IMR-90 (cell line): ENCODE results near the gene TADA1. TPM values are rescaled to one million over a fixed set of nuclear protein-coding genes. Genes with fewer than 3 reads are reported as not detected.

Experiments used
- ATAC-seq: fragments of 200-7000 bp; cut with Tn5 transposase; 2 replicates; pipeline ENCODE4 v1.9.1; 2020; ENCODE audit warnings: low read depth, mild to moderate bottlenecking, moderate library complexity
- BruUV-seq: library from RNA; stranded (reverse); fragments of 400-500 nt; replicated peaks from 2 replicates; lab custom pipeline; 2021; lab: Mats Ljungman, UMichigan
- CTCF ChIA-PET: fragments of 300-600 bp; formaldehyde crosslinking; extraction: SDS; loops from one replicate; lab custom pipeline; 2021; ENCODE audit warnings: antibody characterized with exemption; lab: Yijun Ruan, JAX
- POLR2A ChIA-PET: fragments of 300-600 bp; sonication (Branson Sonifier 250); formaldehyde crosslinking; loops from one replicate; lab custom pipeline; 2022; ENCODE audit warnings: antibody characterized with exemption; ENCODE audit not compliant: unreplicated experiment; lab: Charles Lee
- DNase-seq: peaks from one replicate; pipeline ENCODE4 v3.0.0; 2013
- H2AFZ ChIP-seq: replicated peaks from 2 replicates; pipeline ENCODE3; 2013; ENCODE audit warnings: low read length, mild to moderate bottlenecking; ENCODE audit not compliant: poor library complexity
- H2AK5ac ChIP-seq: 2 replicates; pipeline ENCODE4 v1.6.1; 2013; ENCODE audit warnings: low read depth, low read length, inconsistent platforms
- H2AK9ac ChIP-seq: replicated peaks from 2 replicates; pipeline ENCODE3; 2013; ENCODE audit warnings: mild to moderate bottlenecking, low read depth, low read length, moderate library complexity; ENCODE audit not compliant: poor library complexity
- H2BK120ac ChIP-seq: 2 replicates; pipeline ENCODE4 v1.6.1; 2013; ENCODE audit warnings: low read depth, low read length, inconsistent platforms
- H2BK15ac ChIP-seq: 3 replicates; pipeline ENCODE4 v1.6.1; 2013; ENCODE audit warnings: low read depth, low read length, inconsistent platforms
- H2BK20ac ChIP-seq: 2 replicates; pipeline ENCODE4 v1.6.1; 2013; ENCODE audit warnings: low read depth, mild to moderate bottlenecking, inconsistent platforms, low read length, moderate library complexity
- H2BK5ac ChIP-seq: 2 replicates; pipeline ENCODE4 v1.6.1; 2013; ENCODE audit warnings: mild to moderate bottlenecking, low read depth, low read length, inconsistent platforms; ENCODE audit not compliant: poor library complexity, severe bottlenecking
- H3K14ac ChIP-seq: replicated peaks from 2 replicates; pipeline ENCODE4 v1.6.1; 2013; ENCODE audit warnings: low read depth, low read length, inconsistent platforms
- H3K18ac ChIP-seq: 2 replicates; pipeline ENCODE4 v1.6.1; 2013; ENCODE audit warnings: low read depth, low read length, control low read depth
- H3K23ac ChIP-seq: 2 replicates; pipeline ENCODE4 v1.6.1; 2013; ENCODE audit warnings: low read depth, low read length, inconsistent platforms
- H3K27ac ChIP-seq: 2 replicates; pipeline ENCODE4 v1.5.1; 2013; ENCODE audit warnings: mild to moderate bottlenecking, control low read depth, low read length; ENCODE audit not compliant: insufficient read depth
- H3K27me3 ChIP-seq: 2 replicates; pipeline ENCODE4 v1.6.1; 2013; ENCODE audit warnings: low read length; ENCODE audit not compliant: control insufficient read depth, insufficient read depth
- H3K36me3 ChIP-seq: 2 replicates; pipeline ENCODE4 v1.6.1; 2013; ENCODE audit warnings: low read length, mixed read lengths; ENCODE audit not compliant: control insufficient read depth, insufficient read depth
- H3K4ac ChIP-seq: 2 replicates; pipeline ENCODE4 v1.6.1; 2013; ENCODE audit warnings: low read depth, low read length, inconsistent platforms
- H3K4me1 ChIP-seq: 2 replicates; pipeline ENCODE4 v1.6.1; 2013; ENCODE audit warnings: low read length, mixed read lengths; ENCODE audit not compliant: control insufficient read depth, insufficient read depth
- H3K4me2 ChIP-seq: 2 replicates; pipeline ENCODE4 v1.6.1; 2013; ENCODE audit warnings: low read depth, mild to moderate bottlenecking, control low read depth, low read length, moderate library complexity
- H3K4me3 ChIP-seq: 2 replicates; pipeline ENCODE4 v1.5.1; 2013; ENCODE audit warnings: low read depth, mild to moderate bottlenecking, control low read depth, low read length, moderate library complexity; ENCODE audit not compliant: insufficient read depth
- H3K56ac ChIP-seq: 2 replicates; pipeline ENCODE4 v1.6.1; 2013; ENCODE audit warnings: low read length, inconsistent platforms; ENCODE audit not compliant: insufficient read depth; ENCODE audit errors: extremely low read depth
- H3K79me1 ChIP-seq, 2 experiments: 2 replicates each; pipeline ENCODE4 v1.6.1; 2013; ENCODE audit warnings: low read length in 2 of 2, inconsistent platforms in 1 of 2, low read depth in 1 of 2
- H3K9ac ChIP-seq: 2 replicates; pipeline ENCODE4 v1.6.1; 2013; ENCODE audit warnings: low read depth, low read length, control low read depth
- H3K9me1 ChIP-seq: 2 replicates; pipeline ENCODE4 v1.6.1; 2013; ENCODE audit warnings: low read length, inconsistent platforms; ENCODE audit not compliant: insufficient read depth
- H3K9me3 ChIP-seq: 2 replicates; pipeline ENCODE4 v1.6.1; 2013; ENCODE audit warnings: low read length; ENCODE audit not compliant: control insufficient read depth, insufficient read depth
- H4K20me1 ChIP-seq: 2 replicates; pipeline ENCODE4 v1.6.1; 2013; ENCODE audit warnings: low read length, inconsistent platforms; ENCODE audit not compliant: insufficient read depth
- H4K5ac ChIP-seq: 2 replicates; pipeline ENCODE4 v1.6.1; 2013; ENCODE audit warnings: mild to moderate bottlenecking, low read depth, low read length, control low read depth
- H4K8ac ChIP-seq, 2 experiments: 2 replicates each; pipeline ENCODE4 v1.6.1; 2013; ENCODE audit warnings: low read depth in 2 of 2, low read length in 2 of 2, control low read depth in 1 of 2, inconsistent platforms in 1 of 2
- H4K91ac ChIP-seq: 2 replicates; pipeline ENCODE4 v1.6.1; 2013; ENCODE audit warnings: low read depth, low read length, inconsistent platforms; ENCODE audit not compliant: insufficient read depth
- BHLHE40 ChIP-seq: fragments of 150-350 bp; IDR thresholded peaks from 2 replicates; pipeline ENCODE4 v1.6.1; 2016; ENCODE audit warnings: mild to moderate bottlenecking, low read depth, low read length
- CEBPB ChIP-seq: IDR thresholded peaks from 2 replicates; pipeline ENCODE4 v1.6.1; 2012; ENCODE audit warnings: low read depth, low read length, improper control_type of control experiment
- CHD1 ChIP-seq: IDR thresholded peaks from 2 replicates; pipeline ENCODE4 v1.6.1; 2012; ENCODE audit warnings: low read depth, low read length, improper control_type of control experiment
- CTCF ChIP-seq: conservative IDR thresholded peaks from 2 replicates; pipeline ENCODE4 v1.5.1; 2012; ENCODE audit warnings: mild to moderate bottlenecking, low read depth, low read length, improper control_type of control experiment
- ELK1 ChIP-seq: fragments of 150-350 bp; IDR thresholded peaks from 2 replicates; pipeline ENCODE4 v1.6.1; 2016; ENCODE audit warnings: low read depth, mild to moderate bottlenecking, low read length, moderate library complexity, borderline replicate concordance
- FOS ChIP-seq: fragments of 150-350 bp; IDR thresholded peaks from 2 replicates; pipeline ENCODE4 v1.6.1; 2016; ENCODE audit warnings: low read depth, low read length
- MAFK ChIP-seq: IDR thresholded peaks from 2 replicates; pipeline ENCODE4 v1.6.1; 2012; ENCODE audit warnings: low read depth, low read length, improper control_type of control experiment
- MAZ ChIP-seq: IDR thresholded peaks from 2 replicates; pipeline ENCODE4 v1.6.1; 2012; ENCODE audit warnings: low read depth, mild to moderate bottlenecking, low read length, improper control_type of control experiment, moderate library complexity, borderline replicate concordance
- MXI1 ChIP-seq: IDR thresholded peaks from 2 replicates; pipeline ENCODE4 v1.6.1; 2012; ENCODE audit warnings: low read depth, mild to moderate bottlenecking, low read length, moderate library complexity, borderline replicate concordance
- NFE2L2 ChIP-seq: fragments of 150-350 bp; IDR thresholded peaks from 2 replicates; pipeline ENCODE4 v1.6.1; 2016; ENCODE audit warnings: low read depth, mild to moderate bottlenecking, low read length
- POLR2A ChIP-seq: IDR thresholded peaks from 2 replicates; pipeline ENCODE4 v1.6.1; 2012; ENCODE audit warnings: mild to moderate bottlenecking, low read depth, low read length
- RAD21 ChIP-seq: IDR thresholded peaks from 2 replicates; pipeline ENCODE4 v1.6.1; 2012; ENCODE audit warnings: low read length, improper control_type of control experiment
- RCOR1 ChIP-seq: IDR thresholded peaks from 2 replicates; pipeline ENCODE4 v1.6.1; 2012; ENCODE audit warnings: mild to moderate bottlenecking, low read length, improper control_type of control experiment; ENCODE audit not compliant: insufficient replicate concordance
- RFX5 ChIP-seq: IDR thresholded peaks from 2 replicates; pipeline ENCODE4 v1.8.0; 2012; ENCODE audit warnings: low read depth, mild to moderate bottlenecking, low read length, moderate library complexity
- SMC3 ChIP-seq: fragments of 150-350 bp; IDR thresholded peaks from 2 replicates; pipeline ENCODE4 v1.6.1; 2016; ENCODE audit warnings: low read depth, mild to moderate bottlenecking, antibody characterized with exemption, low read length, moderate library complexity
- USF2 ChIP-seq: fragments of 150-350 bp; IDR thresholded peaks from 2 replicates; pipeline ENCODE4 v1.6.1; 2017; ENCODE audit warnings: mild to moderate bottlenecking, antibody characterized with exemption, low read length, low read depth
- WGBS, 2 experiments: methylation state at CpG; one replicate each; pipeline versions ENCODE4 v1.1.5 to v1.1.7; 2013; ENCODE audit warnings: missing lambda C conversion rate in 2 of 2; ENCODE audit not compliant: insufficient read length in 1 of 2; ENCODE audit errors: extremely low coverage in 2 of 2; 5-methylcytosine and 5-hydroxymethylcytosine counted together
- dilution Hi-C: fragments of 300-500 bp; cut with HindIII; formaldehyde crosslinking; loops from one replicate; pipeline ENCODE4 v1.14.3; 2018; ENCODE audit warnings: low sequenced_read_pairs; ENCODE audit not compliant: unreplicated experiment
- in situ Hi-C: fragments of 300-500 bp; cut with MboI; formaldehyde crosslinking; loops from 3 replicates; pipeline ENCODE4 v1.14.3; 2019; ENCODE audit warnings: low sequenced_read_pairs, inconsistent platforms, mixed read lengths
- intact Hi-C: fragments of 100-400 bp; cut with micrococcal nuclease; formaldehyde crosslinking; loops from 2 replicates; pipeline ENCODE4 v1.10.0; 2022
- polyA plus RNA-seq, 3 experiments: library from polyadenylated mRNA; depleted of rRNA; stranded (reverse); fragments of >200 nt; gene quantifications; 2 replicates each; pipeline ENCODE4 v1.2.3, GENCODE V29; 2012; ENCODE audit warnings: low replicate concordance in 1 of 3
- total RNA-seq: library from RNA; depleted of rRNA; stranded (reverse); fragments of >200 nt; gene quantifications from 2 replicates; pipeline ENCODE4 v1.2.3, GENCODE V29; 2012

The TADA1 gene
- total and polyA plus RNA-seq, 2 of the 4 experiments (the other 2 are of a cell fraction): 8.2 to 16.8 TPM

- H3K23ac ChIP-seq: no peak overlapping the region
- CTCF ChIA-PET: no interaction called here
- no peak overlapping the region for H4K5ac ChIP-seq
- no peaks in the 10 kb centered on the region for H3K4me1 ChIP-seq
- H2AFZ ChIP-seq: no peak overlapping the region
- no peak overlapping the region for H2AK9ac ChIP-seq
- H3K18ac ChIP-seq: no peak overlapping the region
- ATAC-seq: no peak
- H4K20me1 ChIP-seq: no peaks in the 10 kb centered on the region
- no peak for DNase-seq
- peaks cover 2% of the 10 kb centered on the region; the same call in 1 of the 2 replicates for H3K9me1 ChIP-seq
- WGBS, 2 experiments: no CpG with 5 or more reads among the region's 5 CpGs
- in situ Hi-C loops: no loop called here
- H3K9ac ChIP-seq: no peak overlapping the region
- H3K14ac ChIP-seq: no peak overlapping the region
- no peak overlapping the region for H2BK5ac ChIP-seq
- dilution Hi-C loops: no loop called here
- H3K79me1 ChIP-seq: peaks cover 4 to 5% of the 10 kb centered on the region in 2 experiments
- no peak overlapping the region for H2AK5ac ChIP-seq
- H3K9me3 ChIP-seq: no peaks in the 10 kb centered on the region
- H3K27ac ChIP-seq: no peak overlapping the region
- no peak overlapping the region for H2BK15ac ChIP-seq
- H3K56ac ChIP-seq: no peak overlapping the region
- H3K36me3 ChIP-seq: peaks cover 27% of the 10 kb centered on the region
- BruUV-seq: no TSS peak
- H2BK120ac ChIP-seq: no peak overlapping the region
- H3K4me2 ChIP-seq: no peak overlapping the region
- TF ChIP-seq RFX5 (no peak), BHLHE40 (no peak), CEBPB (no peak), CHD1 (no peak), NFE2L2 (no peak), MXI1 (no peak), CTCF (no peak), SMC3 (no peak), FOS (no peak), POLR2A (no peak), RAD21 (no peak), ELK1 (no peak), MAZ (no peak), RCOR1 (no peak), USF2 (no peak), MAFK (no peak)
- no peak overlapping the region for H2BK20ac ChIP-seq
- H4K91ac ChIP-seq: no peak overlapping the region
- H4K8ac ChIP-seq: no peak overlapping the region
- intact Hi-C loops: no loop called here
- no peaks in the 10 kb centered on the region for H3K27me3 ChIP-seq
- no peak overlapping the region for H3K4ac ChIP-seq
- H3K4me3 ChIP-seq: no peak overlapping the region
- POLR2A ChIA-PET: no interaction called here
Measured at GRCh38 chr1:166859597-166859996, 16.5 kb downstream of the TADA1 start.
